ENCODE data around the gene LHFPL6.

The LHFPL6 gene

DNA sequence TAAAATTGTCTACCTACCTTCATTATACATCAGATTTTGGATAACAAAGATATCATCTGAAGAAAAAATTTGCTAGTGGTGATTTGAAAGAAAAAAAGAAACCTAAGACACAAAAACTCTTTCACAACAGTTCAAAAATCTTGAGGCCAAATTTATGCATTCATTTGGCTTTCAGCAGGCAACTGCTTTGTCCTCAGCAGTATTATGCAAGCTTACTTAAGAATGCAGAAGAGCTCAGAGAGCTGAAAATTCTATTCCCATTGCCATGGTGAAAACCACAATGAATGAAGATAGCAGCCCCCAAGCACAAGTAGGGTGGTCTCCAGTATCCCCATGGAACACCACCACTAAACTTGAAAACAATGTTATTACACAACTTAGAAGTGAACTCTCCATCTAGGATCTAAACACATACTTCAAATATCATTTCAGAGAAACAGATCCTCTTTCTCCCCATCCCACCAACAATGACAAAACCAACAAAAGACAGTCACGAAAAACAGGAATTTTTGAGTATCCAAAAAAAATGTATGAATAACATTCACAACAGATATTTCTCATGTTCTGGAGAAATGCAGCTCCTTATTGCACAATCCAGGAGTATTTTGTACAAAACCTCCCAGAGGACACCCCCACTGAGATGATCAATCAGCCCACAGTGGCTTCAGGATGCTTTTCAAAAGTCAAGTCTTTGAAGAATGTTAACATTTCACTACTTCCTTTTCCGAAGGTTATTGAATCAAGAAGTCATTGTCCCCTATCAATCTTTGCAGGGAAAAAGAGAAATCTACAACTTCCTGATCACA lies 192.7 kb downstream of the LHFPL6 start:
- DNase-seq, result peak; percentile 84

DNA sequence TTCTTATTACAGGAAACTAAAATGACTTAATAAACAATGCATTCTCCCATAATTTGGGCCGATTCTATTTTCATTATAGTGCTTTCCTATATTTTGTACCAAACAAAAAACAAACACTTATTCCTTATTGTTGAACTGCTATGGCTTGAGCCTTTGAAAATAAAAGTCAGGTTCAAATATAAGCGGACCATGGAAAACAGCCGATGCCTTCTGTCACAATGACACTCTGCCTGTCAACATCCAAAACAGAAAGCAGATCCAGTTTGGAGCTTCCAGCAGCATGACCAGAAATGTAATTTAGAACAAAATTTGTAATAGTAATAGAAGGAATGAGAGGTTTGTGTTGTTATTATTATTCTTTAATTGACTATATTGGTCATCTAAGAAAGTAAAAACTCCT lies 194.5 kb downstream of the LHFPL6 start:
- no peak for DNase-seq

DNA sequence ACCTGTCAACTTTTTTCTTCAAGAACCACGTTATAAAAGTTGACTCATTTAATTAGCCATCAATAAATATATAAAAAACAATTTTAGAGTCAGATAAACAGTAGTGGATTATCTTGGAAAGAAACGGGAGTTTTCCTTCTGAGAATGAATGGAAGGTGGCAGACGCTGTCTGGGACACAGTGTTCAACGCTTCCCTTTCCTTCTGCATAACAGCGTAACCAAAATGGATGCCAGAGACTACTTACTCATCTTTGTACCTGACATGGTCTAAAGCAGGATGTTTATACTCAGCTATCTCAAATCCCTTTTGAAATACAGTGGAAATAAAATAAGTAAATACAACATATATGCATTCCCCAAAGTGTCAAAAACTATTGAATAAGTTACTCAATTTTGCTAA lies 195.2 kb downstream of the LHFPL6 start:
- DNase-seq, result no peak

DNA sequence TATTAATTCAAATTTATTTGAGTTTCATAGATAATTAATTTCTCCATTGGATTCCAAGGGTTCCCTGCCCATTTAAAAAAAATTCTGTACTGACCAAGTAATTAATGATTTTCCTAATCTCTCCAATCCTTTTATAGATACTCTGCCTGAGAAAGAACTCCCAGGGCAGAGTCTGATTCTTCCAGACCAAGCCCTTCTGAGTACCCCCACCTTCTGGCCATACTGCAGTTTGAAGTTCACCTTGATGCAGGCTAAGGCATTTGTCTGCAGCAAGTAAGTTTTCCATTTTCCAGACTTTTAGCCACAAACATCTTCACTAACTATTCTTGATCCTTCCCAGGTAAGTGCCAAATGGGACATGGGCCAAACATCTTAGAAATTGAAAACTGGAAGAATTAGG lies 195.9 kb downstream of the LHFPL6 start:
- no peak for DNase-seq

DNA sequence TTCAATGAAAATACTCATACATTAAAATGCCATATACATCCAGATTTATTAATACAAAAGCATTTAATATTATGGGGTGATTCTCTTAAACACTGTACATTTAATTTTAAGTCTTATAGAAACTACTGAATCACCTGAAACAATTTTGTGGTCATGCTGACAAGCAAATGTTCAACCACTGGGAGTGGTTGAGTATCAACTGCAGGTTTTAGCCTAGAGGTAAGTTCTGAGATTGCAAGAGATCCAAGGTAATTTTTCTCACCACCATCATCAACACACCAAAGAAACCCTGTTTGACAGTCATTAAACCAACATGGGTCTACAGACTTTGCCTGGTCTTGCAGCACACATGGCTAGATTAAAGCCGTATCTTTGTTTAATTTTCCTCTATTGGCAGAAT lies 196.3 kb downstream of the LHFPL6 start:
- DNase-seq, result no peak

DNA sequence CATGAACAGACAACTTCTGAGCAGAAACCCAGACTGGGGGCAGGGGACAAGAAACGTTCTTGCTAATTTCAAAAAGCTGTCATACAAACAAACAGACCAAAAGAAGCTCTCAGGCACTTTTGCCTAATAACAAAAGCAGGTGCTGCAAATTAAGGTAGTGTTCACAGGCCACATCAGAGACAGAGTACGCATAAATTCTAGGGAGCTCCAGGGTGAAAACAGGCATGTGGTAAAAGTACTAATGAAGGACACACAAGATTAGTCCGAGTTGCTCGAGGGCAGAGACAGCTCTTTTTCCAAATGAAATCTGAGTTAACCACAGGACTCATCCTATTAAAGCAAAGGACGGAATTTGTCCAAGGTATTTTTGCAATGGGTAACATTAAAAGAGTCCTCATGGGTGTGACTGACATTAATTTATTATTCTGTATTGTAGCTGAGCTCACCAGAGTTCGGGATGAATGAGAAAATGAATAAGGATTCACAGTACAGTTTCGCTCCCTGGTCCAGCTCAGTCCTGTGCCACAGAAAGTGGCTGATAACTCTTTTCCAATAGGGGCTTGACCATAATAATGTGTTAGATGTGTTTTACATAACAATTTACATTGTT lies 197.3 kb downstream of the LHFPL6 start:
- DNase-seq, result no peak

DNA sequence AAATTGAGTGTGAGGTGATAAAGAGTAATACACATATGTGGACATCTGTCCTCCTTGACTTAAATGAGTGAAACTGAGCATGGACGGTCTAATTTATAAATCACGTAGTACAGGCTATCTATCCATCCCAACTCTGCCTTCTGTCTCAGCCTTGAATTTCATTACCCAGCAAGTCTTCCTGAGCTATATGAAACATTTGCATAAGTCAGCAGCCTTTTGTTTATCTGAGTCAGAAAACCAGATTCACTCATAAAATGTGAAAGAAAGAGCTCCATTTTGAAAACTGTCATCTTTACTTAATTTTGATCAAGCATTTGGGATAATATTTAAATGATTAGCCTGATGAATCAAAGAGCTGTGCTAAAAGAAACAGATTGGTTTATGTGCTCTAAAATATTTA lies 197.9 kb downstream of the LHFPL6 start:
- no peak for DNase-seq

DNA sequence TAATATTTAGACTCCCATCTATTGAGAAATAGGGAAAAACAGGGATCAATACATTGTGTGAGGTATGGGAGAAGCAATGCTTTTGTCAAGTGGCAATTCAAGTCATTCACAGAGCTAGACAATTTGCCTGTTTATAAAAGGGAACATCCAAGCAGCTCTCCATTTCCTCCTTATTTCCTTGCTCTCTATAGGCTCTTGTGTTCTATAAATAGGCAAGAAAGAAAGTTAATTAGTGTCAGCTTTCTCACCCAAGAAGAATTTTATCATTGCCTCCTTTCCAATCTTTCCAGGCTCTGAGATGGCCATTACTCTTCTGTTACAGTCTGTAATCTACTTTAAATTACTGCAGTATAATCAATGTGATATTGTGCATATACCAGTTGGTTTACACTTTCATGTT lies 199.9 kb downstream of the LHFPL6 start:
- DNase-seq, result no peak

DNA sequence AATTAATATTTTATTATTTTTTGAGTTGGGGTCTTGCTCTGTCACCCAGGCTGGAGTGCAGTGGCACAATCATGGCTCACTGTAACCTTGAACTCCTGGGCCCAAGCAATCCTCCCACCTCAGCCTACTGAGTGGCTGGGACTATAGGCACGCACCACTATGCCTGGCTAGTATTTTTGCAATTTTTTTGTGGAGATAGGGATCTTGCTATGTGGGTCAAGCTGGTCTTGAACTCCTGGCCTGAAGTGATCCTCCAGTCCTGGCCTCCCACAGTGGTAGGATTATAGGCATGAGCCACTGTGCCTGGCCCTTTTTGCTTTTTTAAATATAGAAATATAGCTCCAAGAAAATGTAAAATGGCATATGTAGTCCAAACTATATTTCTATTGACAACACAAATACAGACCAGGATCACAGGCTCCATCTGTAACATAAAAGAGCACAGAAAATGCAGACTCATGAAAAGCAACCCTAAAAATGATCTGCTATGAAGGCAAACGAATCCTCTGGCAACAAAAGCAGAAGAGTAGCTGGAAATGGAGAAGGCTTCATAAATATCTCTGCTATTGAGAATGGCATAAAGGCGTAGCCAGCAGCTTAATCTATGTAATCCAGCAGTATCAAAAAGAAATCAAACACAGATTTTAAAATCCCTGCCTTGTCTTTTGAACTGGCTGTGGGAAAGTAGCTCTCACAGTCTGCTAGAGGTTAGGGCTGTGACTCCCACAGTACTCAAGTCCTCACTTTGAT lies 200.6 kb downstream of the LHFPL6 start:
- no peak for DNase-seq

DNA sequence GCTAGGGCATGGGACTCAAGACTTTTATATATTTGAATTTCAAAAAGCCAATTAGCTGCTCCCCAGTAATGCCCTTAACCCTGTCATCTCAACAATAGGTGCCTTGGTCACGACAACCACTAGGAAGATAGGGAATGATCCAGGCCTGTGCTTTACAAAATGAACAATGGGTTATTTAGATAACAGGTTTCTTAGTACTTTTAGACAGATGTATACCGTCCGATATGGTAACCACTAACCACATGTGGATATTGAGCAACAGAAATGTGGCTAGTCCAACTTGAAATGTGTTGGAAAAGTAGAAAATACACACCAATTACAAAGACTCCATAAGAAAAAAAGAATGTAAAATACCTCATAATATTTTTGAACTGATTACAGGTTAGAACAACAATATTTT lies 201.2 kb downstream of the LHFPL6 start:
- DNase-seq, result no peak

DNA sequence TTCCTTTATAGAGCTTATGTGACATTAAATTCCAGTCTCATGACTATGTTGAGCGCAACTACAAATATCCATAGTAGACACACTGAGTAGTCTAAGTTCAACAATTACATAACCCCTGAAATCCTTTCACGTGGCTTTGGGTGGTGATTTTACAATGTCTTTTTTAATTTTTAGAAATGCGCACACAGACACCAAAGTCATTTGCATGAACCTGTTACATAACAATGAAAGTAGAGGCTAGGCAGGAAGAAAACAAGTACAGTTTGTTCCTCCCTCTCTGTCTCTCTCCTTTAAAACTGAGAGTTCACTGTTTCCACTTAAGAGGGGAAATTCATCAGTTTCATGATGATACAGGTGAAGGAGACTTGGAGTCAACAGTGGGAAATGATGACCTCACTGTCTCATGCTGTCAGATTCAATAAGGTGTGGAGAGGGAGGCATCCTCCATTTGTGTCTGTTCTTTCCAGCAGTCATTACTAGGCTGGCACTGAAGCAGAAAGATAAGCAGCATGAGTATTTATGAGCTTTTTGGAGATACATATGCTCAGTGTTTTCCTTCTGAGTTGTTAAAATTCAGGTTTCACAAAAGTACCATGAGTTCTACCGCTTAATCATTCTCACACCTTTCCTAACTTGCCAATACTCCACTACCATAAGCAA lies 201.8 kb downstream of the LHFPL6 start:
- no peak for DNase-seq

DNA sequence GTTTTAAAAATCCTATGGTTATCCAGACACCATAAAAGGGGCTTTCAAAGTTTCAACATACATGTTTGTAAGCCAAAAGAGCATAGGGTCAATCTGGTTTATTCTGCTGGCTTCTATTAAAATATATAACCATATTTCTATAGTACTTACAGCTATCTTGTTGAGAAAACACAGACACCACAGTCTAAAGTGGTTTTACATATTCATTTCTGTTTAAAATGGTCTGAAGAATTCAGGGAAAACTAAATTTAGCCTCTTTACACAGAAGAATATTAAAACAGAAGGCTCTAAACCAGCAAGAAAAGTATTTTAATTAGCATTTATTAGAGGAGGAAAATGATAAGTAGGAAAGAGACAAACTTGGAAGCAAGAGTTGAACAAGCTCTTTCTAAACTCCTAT lies 203.9 kb downstream of the LHFPL6 start:
- DNase-seq, result no peak

DNA sequence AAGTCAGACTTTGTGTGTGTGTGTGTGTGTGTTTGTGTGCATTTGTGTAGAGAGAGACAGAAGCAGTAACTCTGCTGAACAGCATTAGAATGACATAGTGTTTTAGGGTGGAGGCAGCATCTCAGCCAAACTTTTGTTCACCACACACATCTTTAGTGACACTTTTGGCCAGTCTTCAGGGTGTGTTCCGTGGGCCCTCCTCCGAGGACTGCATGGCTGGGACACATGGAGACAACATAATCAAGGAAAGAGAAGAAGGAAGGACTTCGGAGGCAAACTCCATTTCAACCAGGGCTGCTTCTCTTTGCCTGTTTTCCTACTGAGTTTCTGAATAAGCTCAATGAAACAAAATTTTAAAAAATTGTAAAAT lies 205.1 kb downstream of the LHFPL6 start:
- no peak for DNase-seq

DNA sequence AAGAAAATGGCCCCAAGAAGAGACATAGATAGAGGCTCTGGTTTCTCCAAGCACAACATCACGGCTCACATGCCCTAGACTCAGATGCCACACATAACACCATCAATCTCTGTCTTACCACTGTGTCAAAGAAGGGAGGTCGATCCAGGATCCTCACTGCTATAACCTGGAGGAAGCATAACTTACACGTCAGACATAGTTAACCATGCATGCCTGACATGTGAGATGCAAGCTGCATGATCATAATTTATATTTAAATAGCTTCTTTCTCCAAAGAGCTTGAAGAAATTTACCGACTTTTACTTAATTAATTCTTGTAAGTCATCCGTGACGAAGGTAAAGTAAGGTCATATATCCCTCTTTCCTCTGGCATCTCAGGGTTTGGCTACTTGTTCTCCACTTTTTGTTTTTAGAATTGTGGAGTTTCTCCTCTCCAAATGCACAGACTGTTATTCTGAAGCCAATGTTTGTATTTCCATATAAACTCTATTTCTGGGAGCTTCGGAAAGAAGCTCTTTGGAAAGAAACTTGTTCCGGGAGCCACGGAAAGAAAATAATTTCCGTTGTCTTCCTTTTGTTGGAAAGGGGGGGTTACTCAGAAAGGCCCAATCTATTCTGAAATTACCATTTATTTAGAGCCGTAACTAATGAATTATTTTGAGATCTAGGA lies 205.6 kb downstream of the LHFPL6 start:
- no peak for DNase-seq

DNA sequence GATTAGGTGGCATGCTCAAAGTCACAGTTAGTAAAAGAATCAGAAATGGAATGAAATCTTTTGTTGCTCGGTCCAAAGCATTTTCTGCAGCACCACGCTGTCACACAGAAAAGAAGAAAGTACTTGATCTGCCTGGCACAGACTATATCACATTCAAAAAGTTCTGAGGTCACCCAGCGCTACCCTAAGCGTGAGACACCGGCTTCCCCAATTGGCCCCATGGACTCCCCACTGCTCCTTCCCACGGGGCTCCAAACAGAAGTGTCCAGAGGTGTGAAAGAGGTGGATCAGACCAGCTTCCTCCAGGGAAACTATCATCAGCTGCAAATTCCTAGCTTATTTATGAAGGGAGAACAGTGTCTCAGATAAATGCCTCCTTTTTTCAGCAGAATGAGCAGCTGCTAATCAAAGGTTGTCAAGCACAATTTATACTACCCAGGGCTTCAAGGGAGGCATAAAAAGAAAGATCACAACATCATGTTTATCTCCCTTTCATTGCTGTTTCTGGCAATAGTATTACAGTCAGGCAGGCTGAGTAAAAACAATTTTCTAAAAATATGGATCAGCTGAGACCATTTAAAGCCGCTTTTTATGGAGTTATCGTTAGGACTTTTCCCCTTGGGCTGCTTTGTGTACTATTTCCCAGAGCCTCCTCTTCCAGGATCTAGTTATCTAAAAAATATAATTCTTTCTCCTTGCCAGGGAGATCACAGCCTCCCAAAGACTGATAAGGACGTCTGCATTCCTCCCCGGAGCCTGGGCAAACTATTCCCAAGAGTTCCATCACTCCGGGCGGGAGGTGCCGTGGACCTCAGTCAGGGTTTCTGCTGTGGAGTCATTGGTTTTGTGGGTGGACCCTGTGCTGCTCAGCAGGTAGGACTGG lies 208.0 kb downstream of the LHFPL6 start:
- no peak for DNase-seq

DNA sequence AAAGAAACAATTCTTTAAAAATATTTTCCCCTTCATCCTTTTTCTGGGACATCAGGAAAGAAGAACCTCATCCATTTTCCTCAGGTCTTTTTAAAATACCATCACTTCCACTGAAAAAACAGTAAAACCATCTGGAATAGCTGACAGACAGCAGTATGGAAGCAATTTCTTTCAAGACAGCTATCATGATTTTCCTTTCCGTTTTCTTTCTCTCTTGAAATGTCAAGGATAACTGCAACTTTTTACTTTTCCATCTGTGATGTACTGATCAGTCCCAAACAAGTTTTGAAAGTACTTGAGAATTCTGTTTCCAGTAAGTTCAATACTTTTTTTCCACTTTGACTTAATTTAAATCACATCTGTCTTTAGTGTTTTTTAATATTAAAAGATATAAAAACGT lies 211.2 kb downstream of the LHFPL6 start:
- no peak for DNase-seq

DNA sequence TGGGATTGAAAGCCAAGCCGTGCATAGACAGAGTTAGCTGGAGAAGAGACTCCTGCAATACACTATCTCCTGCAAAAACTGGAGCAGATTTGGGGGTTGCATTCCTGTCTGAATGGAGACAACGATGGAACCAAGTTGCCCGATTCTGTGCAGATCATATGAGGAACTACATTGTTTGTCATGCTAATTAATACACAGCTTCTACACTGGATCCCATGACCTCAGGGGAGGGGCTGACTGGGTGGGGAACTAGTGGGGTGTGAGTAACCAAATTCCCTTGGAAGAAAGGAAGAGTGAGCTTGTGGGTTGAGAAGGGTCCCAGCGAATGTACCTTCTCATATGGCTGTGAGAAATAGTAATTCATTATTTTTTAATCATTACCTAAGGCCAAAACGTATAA lies 214.0 kb downstream of the LHFPL6 start:
- no peak for DNase-seq

DNA sequence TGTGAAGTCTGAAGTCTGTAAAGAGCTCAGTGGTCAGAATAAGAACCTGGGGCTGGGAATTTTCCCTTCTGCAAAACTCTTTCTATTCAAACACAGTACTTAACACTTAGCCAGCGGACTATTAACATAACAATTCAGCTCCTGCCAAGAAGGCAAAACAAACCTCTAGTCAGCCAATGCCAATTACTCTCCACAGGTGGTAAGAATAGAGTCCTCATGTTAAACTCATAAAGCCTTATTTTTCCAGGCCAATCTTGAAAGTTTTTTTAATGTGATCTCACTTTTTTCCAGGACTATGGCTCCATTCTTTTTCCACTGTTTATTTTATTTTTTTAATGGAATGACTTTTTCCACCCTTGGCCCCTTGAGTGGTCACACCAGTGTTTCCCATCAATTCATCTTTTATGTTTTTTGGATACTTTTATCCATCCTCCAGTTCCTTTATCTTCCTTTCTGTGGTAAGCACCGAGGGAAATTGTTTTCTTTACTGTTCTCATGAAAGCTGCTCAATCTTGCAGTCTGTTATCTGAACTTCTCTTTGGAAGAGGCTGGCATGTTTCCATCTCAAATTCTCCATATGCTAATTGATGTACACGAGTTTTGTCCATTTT lies 217.3 kb downstream of the LHFPL6 start:
- DNase-seq, result no peak

DNA sequence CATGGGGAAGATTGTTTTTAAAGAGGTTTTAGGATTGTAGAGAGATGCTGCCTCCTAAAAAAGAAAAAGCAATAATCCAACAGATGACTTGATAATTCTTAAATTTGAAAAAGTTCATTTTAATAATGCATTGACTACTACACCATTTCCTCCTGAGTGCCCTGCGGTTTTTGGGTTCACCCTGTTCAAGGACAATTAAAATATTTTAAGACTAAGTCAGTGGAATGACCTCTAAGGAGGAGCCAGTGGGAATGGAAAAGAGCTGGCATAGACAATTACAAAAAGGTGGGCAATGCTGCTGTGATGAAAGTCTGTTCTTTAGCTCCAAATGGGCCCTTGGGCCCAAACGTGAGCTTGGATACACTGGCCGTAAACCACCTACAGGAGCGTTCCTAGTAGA lies 217.8 kb downstream of the LHFPL6 start:
- no peak for DNase-seq

DNA sequence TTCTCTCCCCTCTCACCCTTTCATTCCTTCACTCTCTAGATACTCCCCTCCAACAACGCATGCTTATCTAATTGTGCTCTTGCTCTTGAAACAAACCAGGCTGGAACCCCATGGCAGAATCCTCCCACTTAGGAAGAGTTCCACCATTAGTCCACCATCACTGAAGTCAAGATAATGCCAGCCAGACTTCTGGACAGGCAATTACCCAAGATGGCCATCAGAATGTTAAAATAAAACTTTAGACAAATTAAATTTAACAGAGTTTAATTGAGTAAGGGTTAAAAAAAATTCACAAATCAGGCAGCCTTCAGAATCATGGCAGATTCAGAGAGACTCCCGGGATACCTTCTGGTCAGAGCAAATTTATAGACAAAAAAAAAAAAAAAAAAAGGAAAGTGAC lies 221.5 kb downstream of the LHFPL6 start:
- DNase-seq, result no peak
